MM.1S (cell line): ENCODE data around the gene SWT1.

Source experiments
- CTCF ChIP-seq: fragments of 300-600 bp; sonication (generic); IDR thresholded peaks from 2 replicates; pipeline ENCODE4 v1.5.1; 2016; ENCODE audit warnings: antibody characterized with exemption, low read length, mixed read lengths
- EZH2 ChIP-seq: fragments of 300-600 bp; sonication (generic); optimal IDR thresholded peaks from 2 replicates; pipeline ENCODE3; 2017; ENCODE audit warnings: low read depth, mild to moderate bottlenecking, antibody characterized with exemption, low read length, mixed read lengths
- EZH2phosphoT487 ChIP-seq: fragments of 300-600 bp; sonication (generic); IDR thresholded peaks from 2 replicates; pipeline ENCODE4 v1.6.1; 2018; ENCODE audit warnings: antibody characterized with exemption, low read length

GRCh38 chr1:185317886-185318310, 160.9 kb downstream of the SWT1 start:
- TF ChIP-seq CTCF (peak; percentile 31), EZH2 (no peak), EZH2phosphoT487 (no peak)
